ENCODE results near the gene KIF2A. TPM values are rescaled to one million over a fixed set of nuclear protein-coding genes. Genes with fewer than 3 reads are reported as not detected.

KIF2A gene
- total RNA-seq: 46.4 and 55.8 TPM in 2 replicates

GRCh38 chr5:62305715-62306322, at the start of gene KIF2A:
Gene KIF2A, plus strand, starts transcription at chr5:62306206. Its CDS starts 267 bp downstream, at chr5:62306473.

GRCh38 chr5:62403411-62404250, 97.6 kb downstream of the KIF2A start, which contains the start of gene DIMT1:
Gene DIMT1, minus strand, starts transcription at chr5:62403905. Its CDS starts 133 bp downstream, at chr5:62403772.

GRCh38 chr5:62412549-62413329, 106.7 kb downstream of the KIF2A start, which contains the start of gene IPO11:
Gene IPO11, plus strand, starts transcription at chr5:62412763. Its CDS starts 24,517 bp downstream, at chr5:62437280.

Other genes with a start within 250 kb of the KIF2A start
- gene DIMT1, start 97.7 kb downstream of the KIF2A start, total RNA-seq: 30.2 and 34.9 TPM in 2 replicates
- gene IPO11, start 106.6 kb downstream of the KIF2A start, total RNA-seq: 18.3 and 23.2 TPM in 2 replicates

All from hair follicle dermal papilla cell (primary cell).